Activated CD4-positive, alpha-beta memory T cell treated with anti-CD3 and anti-CD28 coated beads, Interleukin-2, amount 10 ng/mL, durations not matched to agents 7 days and 5 days (primary cell): ENCODE data around the gene MRPS6. TPM values are rescaled to one million over a fixed set of nuclear protein-coding genes. Genes with fewer than 3 reads are reported as not detected.

ENCODE experiments used
- CTCF ChIA-PET: fragments of 350-600 bp; sonication (Branson Sonifier 250); formaldehyde crosslinking; loops from one replicate; lab custom pipeline; 2021; ENCODE audit warnings: antibody characterized with exemption, inconsistent platforms; lab: Charles Lee
- POLR2A ChIA-PET: fragments of 350-600 bp; sonication (Branson Sonifier 250); formaldehyde crosslinking; loops from one replicate; lab custom pipeline; 2021; ENCODE audit warnings: antibody characterized with exemption; lab: Charles Lee
- DNase-seq: peaks from one replicate; pipeline ENCODE4 v3.0.0-alpha.2; 2020
- H3K27ac Mint-ChIP-seq: one replicate; pipeline ENCODE4 v1.8.0; 2021; ENCODE audit warnings: mild to moderate bottlenecking, mixed read lengths
- H3K27me3 Mint-ChIP-seq: one replicate; pipeline ENCODE4 v1.8.0; 2021; ENCODE audit warnings: mixed read lengths
- H3K36me3 Mint-ChIP-seq: one replicate; pipeline ENCODE4 v1.8.0; 2021; ENCODE audit warnings: low read depth, mixed read lengths
- H3K4me1 Mint-ChIP-seq: one replicate; pipeline ENCODE4 v1.8.0; 2021; ENCODE audit warnings: mixed read lengths
- H3K4me3 Mint-ChIP-seq: one replicate; pipeline ENCODE4 v1.8.0; 2021; ENCODE audit warnings: mild to moderate bottlenecking, mixed read lengths
- H3K9me3 Mint-ChIP-seq: one replicate; pipeline ENCODE4 v1.8.0; 2021; ENCODE audit warnings: mixed read lengths
- total RNA-seq, 2 experiments: library from RNA; stranded (reverse); gene quantifications; one replicate each; pipeline ENCODE4 v1.2.3, GENCODE V29; 2021

Gene MRPS6
- total RNA-seq, 2 experiments from 2014 or later: 75.2 to 79.2 TPM

- Mint-ChIP-seq H3K27ac (no peak overlapping the region), H3K4me1 (peaks cover 8% of the 10 kb centered on the region), H3K36me3 (peaks cover 9% of the 10 kb centered on the region), H3K4me3 (no peak overlapping the region), H3K27me3 (peaks cover 7% of the 10 kb centered on the region), H3K9me3 (peaks cover 6% of the 10 kb centered on the region)
- CTCF ChIA-PET: no interaction called here
- no peak for DNase-seq
- POLR2A ChIA-PET: no interaction called here
Measured at GRCh38 chr21:34042735-34043134, 30.6 kb upstream of the MRPS6 start.

GRCh38 chr21:34043333-34043732 lies 30.0 kb upstream of the MRPS6 start:
- H3K27ac Mint-ChIP-seq: no peak overlapping the region
- H3K9me3 Mint-ChIP-seq: peaks cover 6% of the 10 kb centered on the region
- CTCF ChIA-PET: no interaction called here
- peaks cover 9% of the 10 kb centered on the region for H3K36me3 Mint-ChIP-seq
- POLR2A ChIA-PET: no interaction called here
- peaks cover 7% of the 10 kb centered on the region for H3K27me3 Mint-ChIP-seq
- H3K4me3 Mint-ChIP-seq: no peak overlapping the region
- DNase-seq: no peak
- H3K4me1 Mint-ChIP-seq: peaks cover 8% of the 10 kb centered on the region

- Mint-ChIP-seq H3K9me3 (peaks cover 6% of the 10 kb centered on the region), H3K27me3 (peaks cover 5% of the 10 kb centered on the region), H3K36me3 (peaks cover 9% of the 10 kb centered on the region), H3K27ac (no peak overlapping the region), H3K4me1 (peaks cover 8% of the 10 kb centered on the region), H3K4me3 (no peak overlapping the region)
- ChIA-PET POLR2A (no interaction called here), CTCF (no interaction called here)
- DNase-seq: no peak
Measured at GRCh38 chr21:34046917-34047316, 26.5 kb upstream of the MRPS6 start.

GRCh38 chr21:34047835-34048234 lies 25.5 kb upstream of the MRPS6 start:
- H3K36me3 Mint-ChIP-seq: peaks cover 9% of the 10 kb centered on the region
- CTCF ChIA-PET: no interaction called here
- H3K4me1 Mint-ChIP-seq: peaks cover 8% of the 10 kb centered on the region
- H3K27ac Mint-ChIP-seq: no peak overlapping the region
- H3K4me3 Mint-ChIP-seq: no peak overlapping the region
- peaks cover 5% of the 10 kb centered on the region for H3K27me3 Mint-ChIP-seq
- POLR2A ChIA-PET: no interaction called here
- DNase-seq: no peak
- H3K9me3 Mint-ChIP-seq: peaks cover 6% of the 10 kb centered on the region

GRCh38 chr21:34052171-34052570 lies 21.2 kb upstream of the MRPS6 start:
- Mint-ChIP-seq H3K4me1 (peaks cover 2% of the 10 kb centered on the region), H3K9me3 (no peaks in the 10 kb centered on the region), H3K4me3 (no peak overlapping the region), H3K36me3 (no peaks in the 10 kb centered on the region), H3K27me3 (no peaks in the 10 kb centered on the region), H3K27ac (no peak overlapping the region)
- CTCF ChIA-PET: no interaction called here
- POLR2A ChIA-PET: no interaction called here
- DNase-seq: no peak

- ChIA-PET CTCF (interaction anchor here (0.6 to 1.8 kb wide), 2 partner anchors 108 to 130 kb away, joined by 3 to 5 read pairs; no protein-coding TSS in a partner anchor), POLR2A (no interaction called here)
- Mint-ChIP-seq H3K9me3 (no peaks in the 10 kb centered on the region), H3K4me3 (no peak overlapping the region), H3K27ac (no peak overlapping the region), H3K27me3 (no peaks in the 10 kb centered on the region), H3K4me1 (no peaks in the 10 kb centered on the region), H3K36me3 (no peaks in the 10 kb centered on the region)
- DNase-seq: no peak
Measured at GRCh38 chr21:34054259-34054658, 19.1 kb upstream of the MRPS6 start.

- no peaks in the 10 kb centered on the region for H3K9me3 Mint-ChIP-seq
Measured at GRCh38 chr21:34055615-34056014, 17.8 kb upstream of the MRPS6 start.

GRCh38 chr21:34061983-34062382 lies 11.4 kb upstream of the MRPS6 start:
- no peak overlapping the region for H3K4me3 Mint-ChIP-seq

More at GRCh38 chr21:34055615-34056014, 17.8 kb upstream of the MRPS6 start:
- ChIA-PET POLR2A (interaction anchor here (1.1 kb wide), 1 partner anchor 19 kb away, joined by 3 read pairs; no protein-coding TSS in a partner anchor), CTCF (no interaction called here)
- Mint-ChIP-seq H3K4me1 (no peaks in the 10 kb centered on the region), H3K27ac (no peak overlapping the region), H3K4me3 (no peak overlapping the region), H3K36me3 (no peaks in the 10 kb centered on the region), H3K27me3 (no peaks in the 10 kb centered on the region)
- no peak for DNase-seq

GRCh38 chr21:34065027-34065426 lies 8.4 kb upstream of the MRPS6 start:
- no peak for DNase-seq
- H3K27ac Mint-ChIP-seq: no peak overlapping the region
- peaks cover 3% of the 10 kb centered on the region for H3K4me1 Mint-ChIP-seq
- peaks cover 5% of the 10 kb centered on the region for H3K9me3 Mint-ChIP-seq
- no peak overlapping the region for H3K4me3 Mint-ChIP-seq
- H3K36me3 Mint-ChIP-seq: no peaks in the 10 kb centered on the region
- POLR2A ChIA-PET: no interaction called here
- H3K27me3 Mint-ChIP-seq: peaks cover 11% of the 10 kb centered on the region
- CTCF ChIA-PET: no interaction called here

More at GRCh38 chr21:34061983-34062382, 11.4 kb upstream of the MRPS6 start:
- no peak for DNase-seq
- ChIA-PET POLR2A (interaction anchor here (2.6 kb wide), 1 partner anchor 12 kb away, joined by 13 read pairs; the partner anchor contains the start of genes MRPS6 and SLC5A3), CTCF (interaction anchor here (1.0 to 1.3 kb wide), 2 partner anchors 29 to 286 kb away, joined by 3 to 5 read pairs; no protein-coding TSS in a partner anchor)
- peaks cover 11% of the 10 kb centered on the region for H3K27me3 Mint-ChIP-seq
- peaks cover 3% of the 10 kb centered on the region for H3K4me1 Mint-ChIP-seq
- H3K36me3 Mint-ChIP-seq: no peaks in the 10 kb centered on the region
- peaks cover 5% of the 10 kb centered on the region for H3K9me3 Mint-ChIP-seq
- no peak overlapping the region for H3K27ac Mint-ChIP-seq

- ChIA-PET POLR2A (no interaction called here), CTCF (interaction anchor here (0.6 kb wide), 1 partner anchor 462 kb away, joined by 3 read pairs; no protein-coding TSS in a partner anchor)
- H3K4me1 Mint-ChIP-seq: peaks cover 31% of the 10 kb centered on the region
Measured at GRCh38 chr21:34071683-34072082, 1.7 kb upstream of the MRPS6 start.

GRCh38 chr21:34072145-34073031 lies 990 bp upstream of the MRPS6 start:
- no peak for DNase-seq
- Mint-ChIP-seq H3K4me1 (peaks cover 38% of the 10 kb centered on the region), H3K9me3 (no peaks in the 10 kb centered on the region), H3K4me3 (peak overlapping the region; percentile 73), H3K27ac (peak overlapping the region; percentile 13), H3K27me3 (no peaks in the 10 kb centered on the region), H3K36me3 (peaks cover 28% of the 10 kb centered on the region)
- ChIA-PET POLR2A (interaction anchor here (1.1 to 6.7 kb wide), 11 partner anchors 10 to 149 kb away, joined by 3 to 111 read pairs (median 13); no protein-coding TSS in a partner anchor), CTCF (interaction anchor here (0.6 to 4.6 kb wide), 4 partner anchors 119 to 463 kb away, joined by 3 to 31 read pairs (median 6); no protein-coding TSS in a partner anchor)

More at GRCh38 chr21:34071683-34072082, 1.7 kb upstream of the MRPS6 start:
- peak overlapping the region; percentile 73 for H3K4me3 Mint-ChIP-seq
- H3K27ac Mint-ChIP-seq: no peak overlapping the region
- H3K36me3 Mint-ChIP-seq: peaks cover 24% of the 10 kb centered on the region
- H3K27me3 Mint-ChIP-seq: no peaks in the 10 kb centered on the region
- no peaks in the 10 kb centered on the region for H3K9me3 Mint-ChIP-seq
- no peak for DNase-seq

GRCh38 chr21:34073749-34074282 lies 438 bp downstream of the MRPS6 start:
- ChIA-PET POLR2A (interaction anchor here (0.6 to 6.7 kb wide), 18 partner anchors 9 to 150 kb away, joined by 3 to 111 read pairs (median 4); no protein-coding TSS in a partner anchor), CTCF (interaction anchor here (0.6 to 4.6 kb wide), 7 partner anchors 16 to 274 kb away, joined by 3 to 31 read pairs (median 4); no protein-coding TSS in a partner anchor)
- Mint-ChIP-seq H3K36me3 (peaks cover 41% of the 10 kb centered on the region), H3K27me3 (no peaks in the 10 kb centered on the region), H3K27ac (peak overlapping the region; percentile 71), H3K4me3 (peak overlapping the region; percentile 85), H3K4me1 (peaks cover 51% of the 10 kb centered on the region), H3K9me3 (no peaks in the 10 kb centered on the region)
- peak; percentile 51 for DNase-seq
